Activated naive CD8-positive, alpha-beta T cell treated with anti-CD3 and anti-CD28 coated beads, Interleukin-2, amount 50 U/mL, for 16 hours (primary cell): Measurements from ENCODE around the gene KDF1.

Experiments
- DNase-seq: peaks from one replicate; pipeline ENCODE4 v3.0.0-alpha.2; 2020; ENCODE audit warnings: low read depth, low spot score

Gene KDF1, protein sequence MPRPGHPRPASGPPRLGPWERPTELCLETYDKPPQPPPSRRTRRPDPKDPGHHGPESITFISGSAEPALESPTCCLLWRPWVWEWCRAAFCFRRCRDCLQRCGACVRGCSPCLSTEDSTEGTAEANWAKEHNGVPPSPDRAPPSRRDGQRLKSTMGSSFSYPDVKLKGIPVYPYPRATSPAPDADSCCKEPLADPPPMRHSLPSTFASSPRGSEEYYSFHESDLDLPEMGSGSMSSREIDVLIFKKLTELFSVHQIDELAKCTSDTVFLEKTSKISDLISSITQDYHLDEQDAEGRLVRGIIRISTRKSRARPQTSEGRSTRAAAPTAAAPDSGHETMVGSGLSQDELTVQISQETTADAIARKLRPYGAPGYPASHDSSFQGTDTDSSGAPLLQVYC

DNA sequence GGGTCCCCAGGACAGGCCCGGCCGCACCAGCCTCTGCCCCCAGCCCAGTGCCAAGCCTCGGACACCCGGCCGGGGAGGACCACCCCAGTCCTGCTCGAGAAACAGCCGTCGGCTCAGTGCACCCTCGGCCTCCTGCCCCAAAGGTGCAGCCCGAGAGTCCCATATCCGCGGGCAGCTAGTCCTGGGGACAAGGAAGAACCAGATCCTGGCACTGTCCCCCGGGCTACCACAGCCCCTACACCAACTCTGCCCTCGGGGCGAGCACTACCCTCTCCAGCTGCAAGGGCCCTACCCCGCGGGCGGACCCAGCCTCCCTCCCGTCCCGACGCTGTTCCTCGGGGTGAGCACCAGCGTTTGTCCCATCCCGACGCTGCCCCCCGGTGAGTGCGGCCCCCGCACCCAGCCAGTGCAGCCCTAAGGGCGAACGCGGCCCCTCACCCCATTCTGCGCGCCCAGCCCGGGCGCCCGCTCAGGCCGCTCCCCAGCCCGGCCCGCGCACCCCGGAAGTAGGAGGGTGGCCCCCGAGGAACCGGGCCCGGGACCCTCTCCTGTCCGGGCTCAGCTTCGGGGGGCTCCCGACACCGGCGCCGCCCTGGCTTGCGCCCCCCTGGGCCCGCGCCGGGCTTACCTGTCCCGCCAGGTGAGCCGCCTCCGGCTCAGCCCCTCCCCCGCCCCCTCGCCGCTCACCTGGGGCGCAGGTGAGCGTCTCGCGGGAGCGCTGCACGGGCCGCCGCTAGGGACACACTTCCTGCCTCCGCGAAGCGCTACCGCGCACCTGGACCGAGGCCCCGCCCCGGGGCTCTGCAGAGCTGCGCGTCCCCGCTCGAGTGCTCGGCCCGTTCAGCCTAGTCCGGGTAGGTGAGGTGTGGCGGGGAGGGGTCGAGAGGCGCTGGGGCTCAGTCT is at the start of gene KDF1:
Gene KDF1 (minus strand): TSS at position 747 of the 903 bp plus-strand sequence. CDS start 8,088 bp downstream, outside the sequence.
- DNase-seq: peak; percentile 7

DNA sequence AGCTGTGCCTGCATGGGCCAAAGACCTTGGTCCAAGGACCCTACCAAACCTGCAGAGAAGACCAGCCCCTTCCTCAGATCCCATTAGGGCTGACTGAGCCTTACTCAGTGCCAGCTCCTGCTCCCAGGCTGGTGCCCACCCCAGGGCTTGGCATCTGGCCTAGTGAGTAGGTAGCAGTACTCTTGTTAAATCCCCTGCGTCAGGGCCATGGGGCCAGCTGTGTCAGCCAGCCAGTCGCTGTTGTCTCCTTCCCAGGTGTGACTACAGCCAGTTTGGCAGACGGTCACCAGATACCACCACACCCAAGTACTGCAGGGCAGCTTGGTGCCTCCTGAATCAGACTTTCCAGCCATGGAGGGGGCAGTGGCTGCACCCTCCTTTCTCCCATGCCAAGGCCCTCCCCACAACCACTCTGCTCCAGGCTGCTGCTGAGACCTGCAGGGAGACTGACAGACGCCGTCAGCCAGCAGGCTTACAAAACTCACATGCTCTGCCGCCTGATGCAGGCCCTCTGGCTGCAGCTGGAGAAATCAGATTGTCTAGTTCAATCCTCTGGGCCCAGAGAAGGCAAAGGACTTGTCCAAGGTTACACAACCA is 49.4 kb upstream of the KDF1 start:
- DNase-seq: no peak

- no peak for DNase-seq
Measured at GRCh38 chr1:27007909-27008582, 47.8 kb upstream of the KDF1 start.

DNA sequence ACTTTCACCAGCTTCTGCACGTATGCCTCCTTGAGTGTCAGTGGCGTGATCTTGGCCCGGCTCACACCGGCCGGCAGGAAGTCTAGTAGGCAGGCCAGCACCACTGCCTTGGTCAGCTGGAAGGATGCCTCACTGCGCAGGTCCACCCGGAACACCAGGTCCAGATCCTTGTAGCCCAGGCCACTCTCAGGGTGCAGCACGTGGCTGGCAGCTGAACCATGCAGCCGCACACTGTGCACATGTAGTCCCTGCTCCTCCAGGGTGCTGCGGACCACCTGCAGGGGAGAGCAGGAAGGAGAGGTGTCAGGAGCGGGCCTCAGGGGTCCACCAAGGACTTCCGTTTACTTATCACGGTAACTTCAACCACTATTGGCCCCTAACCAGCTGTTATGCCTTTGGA is 46.4 kb upstream of the KDF1 start:
- DNase-seq: no peak

GRCh38 chr1:27005648-27006496 is 45.6 kb upstream of the KDF1 start:
- DNase-seq: no peak

DNA sequence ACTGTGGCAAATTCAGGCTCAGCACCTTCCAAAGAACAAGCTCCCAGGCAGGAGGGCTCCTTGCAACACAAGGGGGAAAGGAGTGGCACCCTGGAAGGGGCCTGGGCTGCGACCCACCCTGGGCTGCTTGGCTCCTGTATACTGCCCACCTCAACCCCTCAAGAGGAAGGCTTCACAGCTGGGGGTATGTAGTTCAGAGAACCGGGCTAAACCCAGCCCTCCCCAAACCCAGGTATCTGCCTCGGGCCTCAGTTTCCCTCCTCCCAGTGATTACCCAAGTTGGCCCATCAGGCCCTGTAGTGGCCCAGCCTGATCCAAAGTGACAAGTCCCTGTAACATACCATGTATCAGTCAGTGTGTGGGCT is 44.9 kb upstream of the KDF1 start:
- DNase-seq: no peak

- DNase-seq: no peak
Measured at GRCh38 chr1:27004471-27005165, 44.4 kb upstream of the KDF1 start.

- DNase-seq: no peak
Measured at GRCh38 chr1:27003745-27004470, 43.6 kb upstream of the KDF1 start.

DNA sequence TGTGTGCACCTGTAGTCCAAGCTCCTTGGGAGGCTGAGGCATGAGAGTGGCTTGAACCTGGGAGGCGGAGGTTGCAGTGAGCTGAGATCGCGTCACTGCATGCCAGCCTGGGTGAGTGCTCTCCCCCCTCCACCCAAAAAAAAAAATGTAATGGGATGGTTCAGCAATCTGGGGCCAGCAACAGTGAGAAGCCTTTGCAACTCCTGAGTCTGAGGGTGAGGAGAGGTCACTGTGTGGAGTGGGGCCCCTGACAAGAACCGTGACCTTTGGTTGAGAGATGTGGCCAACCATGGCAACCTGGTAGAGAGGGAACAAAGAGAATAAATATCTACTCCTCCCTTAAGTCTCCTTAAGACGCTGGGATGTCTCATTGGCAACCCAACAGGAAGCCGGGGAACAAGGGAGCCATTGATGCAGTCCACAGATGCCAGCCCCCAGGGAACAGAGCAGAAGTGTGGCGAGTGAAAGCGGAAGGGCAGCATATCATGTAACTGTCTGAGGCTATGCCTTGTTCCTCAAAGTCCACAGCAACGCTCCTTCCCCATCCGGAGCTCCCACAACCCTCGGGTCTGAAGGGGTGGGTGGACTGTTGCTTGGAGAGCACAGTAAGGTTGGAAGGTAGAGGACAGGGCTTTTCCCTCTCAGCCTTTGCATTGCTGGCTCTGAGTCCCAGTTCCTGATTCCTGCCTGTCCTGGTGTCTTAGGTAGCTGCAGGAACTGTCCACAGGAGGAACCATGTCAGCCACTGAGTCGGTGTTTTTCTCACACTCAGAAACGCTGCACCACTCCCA is 41.5 kb upstream of the KDF1 start:
- DNase-seq: no peak

DNA sequence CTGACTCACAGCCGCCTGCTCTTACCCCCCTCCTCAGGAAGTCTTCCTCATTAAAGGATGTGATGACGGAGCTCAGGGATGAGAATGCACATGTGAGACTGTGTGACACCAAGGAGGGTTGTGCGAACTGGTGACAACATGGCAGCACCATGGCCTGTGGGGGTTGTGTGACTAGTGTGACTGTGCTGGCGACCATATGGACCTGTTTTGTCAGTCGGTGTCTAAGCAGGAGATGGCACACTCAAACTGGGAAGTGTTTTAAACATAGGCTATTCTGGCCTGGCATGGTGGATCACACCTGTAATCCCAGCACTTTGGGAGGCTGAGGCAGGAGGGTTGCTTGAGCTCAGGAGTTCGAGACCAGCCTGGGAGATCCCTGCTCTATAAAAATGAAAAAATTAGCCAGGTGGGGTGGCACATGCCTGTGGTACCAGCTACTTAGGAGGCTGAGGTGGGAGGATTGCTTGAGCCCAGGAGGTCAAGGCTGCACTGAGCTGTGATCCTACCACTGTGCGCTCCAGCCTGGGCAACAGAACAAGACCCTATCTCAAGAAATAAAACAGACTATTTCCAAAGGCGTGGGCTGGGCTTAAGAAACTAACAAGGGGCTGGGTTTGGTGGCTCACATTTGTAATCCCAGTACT is 40.7 kb upstream of the KDF1 start:
- DNase-seq: no peak

DNA sequence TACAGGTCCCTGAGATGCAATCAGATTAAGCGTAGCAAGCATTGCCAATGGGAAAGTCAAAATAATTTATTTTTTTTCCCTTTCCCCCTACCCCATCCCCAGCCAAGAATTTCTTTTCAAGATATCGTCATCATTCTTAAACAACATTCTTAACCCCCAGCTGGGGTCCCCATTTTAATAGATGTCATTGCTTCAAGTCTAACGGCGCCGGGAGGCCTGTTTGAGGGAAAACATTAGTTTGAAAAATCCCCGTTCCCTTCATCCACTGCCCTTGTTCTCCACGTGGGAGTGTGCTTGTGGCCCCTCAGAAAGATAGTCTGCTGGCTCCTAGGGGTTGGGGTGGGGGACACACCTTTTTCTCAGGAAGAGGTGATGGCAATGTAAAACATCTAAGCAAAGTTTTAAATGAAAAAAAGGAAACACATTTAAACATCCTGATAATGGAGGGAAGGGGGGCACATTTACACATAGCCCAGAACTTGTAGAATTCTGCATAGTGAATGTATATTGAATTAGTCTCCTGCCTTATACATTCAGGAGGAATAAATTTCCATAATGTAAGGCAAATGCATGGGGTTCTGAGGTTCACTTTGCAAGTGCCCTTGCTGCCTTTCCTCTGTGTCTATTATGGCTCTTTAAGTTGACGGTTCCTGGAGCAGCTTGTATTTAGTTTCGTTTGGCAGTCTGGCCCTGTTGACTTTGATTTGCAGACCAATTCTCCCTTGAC is 40.0 kb upstream of the KDF1 start:
- no peak for DNase-seq

DNA sequence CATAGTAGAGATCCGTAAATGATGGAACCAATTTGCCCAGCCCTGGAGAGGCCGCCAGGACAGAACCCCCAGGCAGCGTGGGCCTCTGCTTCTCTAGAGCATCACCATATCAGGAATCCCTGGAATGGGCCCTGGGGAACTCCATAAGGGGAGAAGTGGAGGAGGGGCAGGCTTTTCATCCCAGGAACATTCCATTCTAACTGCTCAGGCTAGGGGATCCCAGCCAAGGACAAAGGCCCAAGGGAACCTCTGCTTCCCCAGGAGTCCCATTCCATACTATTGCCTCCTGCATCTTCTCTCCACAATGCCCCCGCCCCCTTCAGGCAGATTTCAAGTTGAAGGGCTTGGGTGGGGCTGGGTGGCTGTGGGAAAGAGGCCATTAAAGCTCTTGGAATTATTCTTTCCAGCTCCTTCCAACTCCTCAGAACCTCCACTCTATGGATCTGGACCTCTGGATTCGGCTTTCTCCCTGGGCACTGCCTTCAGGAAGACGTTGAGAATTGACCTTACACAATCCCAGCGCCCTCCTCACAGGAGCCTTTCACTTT is 39.2 kb upstream of the KDF1 start:
- no peak for DNase-seq

GRCh38 chr1:26998429-26999300 is 38.4 kb upstream of the KDF1 start:
- DNase-seq: no peak

DNA sequence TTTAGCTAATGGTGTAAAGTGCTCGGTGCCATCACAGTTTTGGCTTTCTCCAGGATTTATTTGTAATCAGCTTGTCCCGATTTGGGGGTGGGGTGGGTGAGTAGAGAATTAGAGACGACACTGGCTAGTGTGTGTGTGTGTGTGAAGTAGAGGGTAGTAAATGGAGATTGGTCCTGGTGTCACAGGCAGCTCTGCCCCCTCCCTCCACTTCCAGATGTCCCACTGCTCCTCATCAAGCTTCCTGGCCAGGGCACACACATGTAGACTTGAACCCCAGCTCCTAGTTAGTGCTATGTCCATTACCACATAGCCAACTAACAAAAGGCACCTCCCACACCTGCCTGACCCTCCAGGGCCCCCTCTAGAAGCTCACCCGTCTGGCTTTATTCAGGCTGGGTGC is 36.4 kb upstream of the KDF1 start:
- DNase-seq: no peak

GRCh38 chr1:26996024-26996423 is 35.8 kb upstream of the KDF1 start:
- no peak for DNase-seq

- no peak for DNase-seq
Measured at GRCh38 chr1:26994787-26995517, 34.7 kb upstream of the KDF1 start.
